ENCODE data around the gene GPATCH4.
"Not testable (repeated sequence)": the region's sequence is repeated elsewhere in the genome, so short reads cannot be mapped to it uniquely, and the experiment has no call there.

GPATCH4 gene

DNA sequence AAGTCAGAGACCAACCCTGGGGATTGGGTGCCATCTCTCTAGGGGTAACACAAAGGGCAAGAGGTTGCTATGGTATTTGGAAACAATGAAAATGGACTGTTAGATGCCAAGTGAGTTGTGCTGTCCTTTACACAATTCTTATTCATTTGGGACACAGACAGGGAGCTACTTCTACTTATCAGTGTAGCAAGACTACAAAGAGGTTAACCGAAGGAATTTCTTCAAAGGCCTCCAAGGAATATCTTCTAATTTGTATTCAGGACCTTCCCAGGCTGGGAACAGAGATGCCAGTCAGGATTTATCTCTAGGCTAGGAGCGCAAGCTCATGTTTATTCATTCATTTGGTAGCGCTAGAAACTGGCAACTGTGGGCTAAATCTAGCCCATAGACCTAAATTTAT, 7.1 kb downstream of the GPATCH4 start:
- DNase-seq, result no peak

DNA sequence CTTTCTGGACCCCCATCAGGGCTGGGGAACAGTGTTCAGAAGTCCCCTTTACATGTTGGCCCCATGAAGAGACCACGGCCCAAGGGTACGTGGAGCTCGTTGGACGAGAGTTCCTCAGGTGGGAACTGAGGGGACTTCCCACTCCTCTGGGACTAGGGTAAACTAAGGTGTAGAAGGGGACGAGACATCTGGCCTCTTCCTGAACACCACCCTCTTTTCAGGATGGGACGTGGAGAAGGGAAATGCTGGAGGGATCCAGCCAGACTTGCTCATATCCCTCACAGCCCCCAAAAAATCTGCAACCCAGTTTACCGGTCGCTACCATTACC, 7.7 kb downstream of the GPATCH4 start:
- no peak for DNase-seq

DNA sequence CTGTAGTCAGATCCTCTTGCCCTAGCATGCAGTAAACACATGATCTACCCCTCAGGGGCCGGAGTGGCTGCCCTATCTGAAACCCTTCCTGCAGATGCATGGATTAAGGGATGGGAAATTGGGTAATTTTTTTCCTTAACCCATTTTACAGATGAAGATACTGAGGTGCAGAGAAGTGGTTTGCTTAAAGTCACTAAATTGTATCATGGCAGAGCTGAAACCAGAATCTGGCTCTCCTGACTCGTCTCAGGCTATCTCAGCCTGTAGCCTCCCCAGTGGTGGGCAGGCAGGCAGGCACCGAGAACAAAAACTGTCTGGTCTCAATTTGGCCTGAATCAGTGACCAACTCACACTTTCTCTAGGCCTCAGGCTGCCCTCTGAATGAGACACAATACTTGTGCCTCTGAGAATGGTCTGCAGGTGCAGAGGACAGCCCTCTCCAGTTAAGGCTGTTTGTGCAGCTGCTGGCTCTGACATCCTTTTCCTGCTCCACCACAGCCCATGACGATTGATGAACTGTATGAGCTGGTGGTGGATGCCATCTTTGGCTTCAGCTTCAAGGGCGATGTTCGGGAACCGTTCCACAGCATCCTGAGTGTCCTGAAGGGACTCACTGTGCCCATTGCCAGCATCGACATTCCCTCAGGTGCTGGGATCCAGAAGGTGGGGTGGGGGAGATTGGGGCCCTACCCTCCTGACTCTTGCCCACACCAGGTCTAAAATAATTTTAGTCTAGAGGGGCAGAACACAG, 8.2 kb downstream of the GPATCH4 start:
- no peak for DNase-seq

DNA sequence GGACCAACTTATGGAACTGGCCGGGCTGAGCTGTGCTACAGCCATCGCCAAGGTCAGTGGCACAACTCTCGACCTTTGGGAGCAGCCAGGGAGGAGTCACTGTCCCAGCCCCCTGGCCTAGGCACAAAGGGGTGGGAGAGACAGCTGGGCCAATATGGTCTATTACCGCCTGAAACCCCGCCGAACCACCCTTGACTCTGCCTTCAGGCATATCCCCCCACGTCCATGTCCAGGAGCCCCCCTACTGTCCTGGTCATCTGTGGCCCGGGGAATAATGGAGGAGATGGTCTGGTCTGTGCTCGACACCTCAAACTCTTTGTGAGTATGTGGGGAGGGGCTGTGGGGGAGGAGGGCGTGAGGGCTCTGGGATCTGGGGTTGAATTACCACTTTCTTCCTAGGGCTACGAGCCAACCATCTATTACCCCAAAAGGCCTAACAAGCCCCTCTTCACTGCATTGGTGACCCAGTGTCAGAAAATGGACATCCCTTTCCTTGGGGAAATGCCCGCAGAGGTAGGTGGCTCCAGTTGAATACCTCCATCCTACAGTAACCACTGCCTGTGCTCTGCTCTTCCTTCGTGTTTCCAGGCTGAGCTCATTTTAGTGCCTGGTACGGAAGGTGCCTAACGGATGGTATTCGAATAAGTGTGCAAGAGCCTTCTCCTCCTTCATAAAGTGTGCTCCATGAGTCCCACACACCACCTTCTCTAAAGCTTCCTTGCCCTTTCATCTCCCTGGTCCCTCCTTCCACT, 8.9 kb downstream of the GPATCH4 start:
- DNase-seq, result no peak

DNA sequence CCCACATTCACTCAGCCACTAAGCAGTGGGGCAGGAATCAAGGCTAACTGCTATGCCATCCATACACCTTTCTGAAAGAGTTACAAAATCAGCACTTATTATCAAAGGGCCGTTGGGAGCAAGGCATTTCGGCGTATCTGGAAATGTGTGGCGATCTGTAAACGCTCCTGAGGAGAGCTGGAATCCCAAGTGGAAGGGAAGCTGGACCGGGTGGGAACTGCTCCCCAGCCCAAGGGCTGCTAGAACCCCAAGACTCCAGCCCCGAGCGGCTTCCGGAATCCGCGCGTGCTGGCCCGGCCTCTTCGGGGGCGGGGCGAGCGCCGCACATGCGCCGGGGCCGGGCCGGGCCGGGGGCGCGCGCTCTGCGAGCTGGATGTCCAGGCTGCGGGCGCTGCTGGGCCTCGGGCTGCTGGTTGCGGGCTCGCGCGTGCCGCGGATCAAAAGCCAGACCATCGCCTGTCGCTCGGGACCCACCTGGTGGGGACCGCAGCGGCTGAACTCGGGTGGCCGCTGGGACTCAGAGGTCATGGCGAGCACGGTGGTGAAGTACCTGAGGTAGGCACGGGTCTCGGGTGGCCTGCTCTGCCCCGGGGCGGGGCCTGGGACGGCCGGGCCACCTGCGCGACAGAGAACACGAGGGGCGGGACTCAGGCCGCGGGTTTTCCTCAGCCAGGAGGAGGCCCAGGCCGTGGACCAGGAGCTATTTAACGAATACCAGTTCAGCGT, 9.7 kb downstream of the GPATCH4 start, which contains the start of gene NAXE:
Gene NAXE (plus strand): TSS at position 345 of the 726 bp plus-strand sequence. CDS start 29 bp downstream, at position 374.
- DNase-seq, result peak; percentile 74

DNA sequence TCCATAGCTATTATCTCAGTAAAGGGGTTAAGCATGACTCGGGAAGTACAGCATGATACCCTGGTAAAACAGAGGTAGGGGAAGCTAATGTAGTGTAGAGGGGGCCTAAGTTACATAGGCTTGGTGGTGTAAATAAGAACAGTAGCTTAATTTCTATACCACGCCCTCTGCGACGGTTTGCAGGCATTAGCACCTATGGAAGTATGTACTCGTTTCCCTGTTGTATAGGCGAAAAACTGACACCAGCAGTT, 10.2 kb downstream of the GPATCH4 start:
- no peak for DNase-seq

DNA sequence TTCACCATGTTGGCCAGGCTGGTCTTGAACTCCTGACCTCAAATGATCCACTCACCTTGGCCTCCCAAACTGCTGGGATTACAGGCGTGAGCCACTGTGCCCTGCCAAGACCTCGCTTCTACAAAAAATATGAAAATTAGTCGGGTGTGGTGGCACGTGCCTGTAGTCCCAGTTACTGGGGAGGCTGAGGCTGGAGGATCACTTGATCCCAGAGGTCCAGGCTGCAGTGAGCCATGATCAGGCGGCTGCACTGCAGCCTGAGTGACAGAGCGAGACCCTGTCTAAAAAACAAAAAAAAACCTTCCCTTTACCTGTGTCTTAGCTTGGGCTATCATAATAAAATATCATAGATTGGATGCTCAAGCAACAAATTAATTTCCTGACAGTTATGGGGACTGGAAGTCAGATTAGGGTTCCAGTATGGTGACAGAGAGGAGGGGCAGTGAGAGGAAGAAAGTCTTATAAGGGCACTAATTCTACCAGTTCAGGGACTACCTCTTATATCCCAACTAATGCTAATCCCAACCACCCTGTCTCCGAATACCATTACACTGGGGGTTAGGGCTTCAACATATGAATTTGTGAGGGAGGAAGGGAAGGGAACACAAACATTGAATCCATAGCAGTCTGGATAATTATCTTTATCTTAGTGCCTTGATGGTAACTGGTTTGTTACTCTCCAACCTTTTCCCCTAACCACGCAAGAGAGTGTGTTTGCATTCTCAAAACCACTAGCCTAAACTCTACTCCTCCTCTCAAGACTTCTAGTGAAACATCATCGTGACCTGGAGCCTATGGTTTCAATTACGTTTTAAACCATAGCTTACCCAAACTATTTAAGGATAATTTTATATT, 10.7 kb downstream of the GPATCH4 start:
- no peak for DNase-seq

DNA sequence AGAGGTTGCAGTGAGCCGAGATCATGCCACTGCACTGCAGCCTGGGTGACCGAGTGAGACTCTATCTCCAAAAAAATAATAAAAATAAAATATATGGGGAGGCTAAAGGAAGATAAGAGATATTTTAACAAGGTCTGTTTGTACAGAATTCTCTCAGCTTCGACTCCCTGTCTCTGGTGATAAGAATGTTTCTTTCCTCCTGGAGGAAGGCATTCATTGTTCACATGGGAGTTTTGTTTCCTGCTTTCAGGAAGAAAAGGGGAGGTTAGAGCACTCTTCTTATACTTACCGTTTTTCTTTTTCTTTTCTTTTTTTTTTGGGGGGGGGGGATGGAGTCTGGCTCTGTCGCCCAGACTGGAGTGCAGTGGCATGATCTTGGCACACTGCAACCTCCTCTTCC, 11.7 kb downstream of the GPATCH4 start:
- DNase-seq, result no peak

DNA sequence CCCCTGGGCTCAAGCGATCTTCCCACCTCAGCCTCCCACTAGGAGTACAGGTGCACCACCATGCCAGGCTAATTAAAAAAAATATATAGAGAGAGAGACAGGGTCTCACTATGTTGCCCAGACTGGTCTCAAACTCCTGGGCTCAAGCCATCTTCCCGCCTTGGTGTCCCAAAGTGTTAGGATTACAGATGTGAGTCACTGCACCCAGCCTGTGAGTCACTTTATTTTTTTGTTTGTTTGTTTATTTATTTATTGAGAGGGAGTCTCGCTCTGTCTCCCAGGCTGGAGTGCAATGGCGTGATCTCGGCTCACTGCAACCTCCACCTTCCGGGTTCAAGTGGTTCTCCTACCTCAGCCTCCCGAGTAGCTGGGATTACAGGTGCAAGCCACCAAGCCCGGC, 13.4 kb downstream of the GPATCH4 start:
- DNase-seq, result not testable (repeated sequence)

DNA sequence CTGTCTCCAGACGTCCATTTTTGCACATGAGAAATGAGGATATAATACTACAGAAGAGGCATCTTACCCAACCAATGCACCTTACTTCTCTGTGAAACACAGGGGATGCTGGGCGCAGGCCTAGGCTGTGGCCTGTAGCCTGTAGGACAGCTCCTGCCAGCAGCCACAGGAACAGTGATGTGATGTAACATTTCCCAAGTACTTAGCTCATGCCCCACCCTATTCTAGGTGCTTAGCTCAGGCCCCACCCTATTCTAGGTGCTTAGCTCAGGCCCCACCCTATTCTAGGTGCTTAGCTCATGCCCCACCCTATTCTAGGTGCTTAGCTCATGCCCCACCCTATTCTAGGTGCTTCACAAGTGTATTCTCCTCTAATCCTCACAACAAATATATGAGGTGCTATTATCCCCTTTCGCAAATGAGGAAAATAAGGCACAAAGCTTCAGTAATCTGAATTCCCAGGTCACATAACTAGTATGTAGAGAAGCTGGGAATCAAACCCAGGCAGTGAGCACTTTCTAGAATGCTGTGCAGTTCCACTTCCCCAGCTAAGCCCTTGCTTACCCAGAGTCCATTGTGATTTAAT, 14.3 kb downstream of the GPATCH4 start:
- no peak for DNase-seq

DNA sequence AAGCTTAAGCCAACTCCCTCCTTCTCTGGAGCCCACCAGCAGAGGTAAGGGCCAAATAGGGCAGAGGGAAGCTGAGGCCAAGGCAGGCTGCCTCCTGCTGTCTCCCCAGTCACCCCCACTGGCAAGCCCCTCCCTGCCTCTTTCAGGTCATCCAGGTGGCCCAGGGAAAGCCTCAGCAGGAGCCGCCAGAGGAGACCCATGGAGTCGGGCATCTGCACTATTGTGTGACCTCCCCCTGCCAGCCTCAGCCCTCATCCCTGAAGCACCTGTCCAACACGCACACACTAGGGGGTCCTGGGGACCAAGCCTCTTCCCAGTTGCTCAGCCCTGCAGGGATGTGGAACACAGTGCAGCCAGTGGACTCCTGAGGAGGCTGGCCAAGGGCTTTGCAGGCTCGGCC, 15.0 kb downstream of the GPATCH4 start:
- no peak for DNase-seq

DNA sequence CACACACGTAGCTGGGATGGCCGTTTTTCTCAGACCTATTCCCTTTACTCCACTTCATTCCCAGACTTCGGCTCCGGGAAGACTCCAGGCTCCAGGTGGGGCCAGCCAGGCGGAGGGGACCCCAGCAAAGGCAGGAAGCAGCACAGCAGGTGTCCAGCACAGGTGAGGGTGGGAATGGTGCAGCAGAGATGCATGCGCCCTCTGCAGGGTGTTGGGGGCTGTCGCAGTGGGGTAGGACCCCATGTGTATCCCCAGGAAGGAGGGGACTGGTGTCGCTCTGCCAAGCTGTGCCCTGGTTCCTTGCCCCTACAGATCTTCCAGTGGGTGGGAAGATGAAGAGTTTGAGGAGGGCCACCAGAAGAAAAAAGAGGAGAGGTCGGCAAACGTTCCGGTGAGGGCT, 16.5 kb downstream of the GPATCH4 start:
- DNase-seq, result no peak

DNA sequence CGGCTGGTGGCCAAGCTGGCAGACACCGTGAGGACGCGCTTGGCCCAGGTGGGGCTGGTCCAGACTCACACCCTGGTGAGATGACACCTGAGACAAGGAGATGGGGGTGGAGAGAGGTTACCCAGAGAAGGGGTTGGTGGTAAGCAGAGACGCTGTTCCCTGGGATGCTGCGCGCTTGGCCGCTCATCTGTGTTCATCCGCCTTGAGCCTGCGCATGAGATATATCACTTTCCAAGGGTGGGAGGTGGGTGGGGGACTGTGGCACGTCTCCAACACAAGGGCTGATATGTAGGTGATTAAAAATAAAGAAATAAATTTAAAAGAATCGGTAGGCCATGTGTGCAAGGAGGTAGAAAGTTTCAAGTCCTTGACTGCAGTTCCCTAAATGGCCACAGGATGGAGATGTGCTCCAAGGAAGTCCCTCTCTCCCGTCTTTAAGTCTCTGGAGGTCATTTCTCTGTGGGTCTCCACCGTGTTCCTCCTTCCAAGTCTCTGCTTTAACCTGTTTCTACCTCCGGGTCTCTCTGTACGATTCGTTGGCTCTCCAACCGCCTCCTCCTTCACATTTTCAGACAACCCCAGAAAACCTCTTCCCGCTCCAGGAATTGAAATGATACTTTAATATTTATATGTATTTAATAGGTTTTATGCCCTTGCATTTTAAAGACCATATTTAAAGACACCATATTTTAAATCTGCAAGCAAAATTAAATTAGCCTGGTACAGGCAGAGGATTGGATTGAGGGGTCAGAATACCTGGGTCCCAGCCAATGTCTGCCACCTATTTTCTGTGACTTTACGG, 17.3 kb downstream of the GPATCH4 start:
- peak; percentile 65 for DNase-seq

DNA sequence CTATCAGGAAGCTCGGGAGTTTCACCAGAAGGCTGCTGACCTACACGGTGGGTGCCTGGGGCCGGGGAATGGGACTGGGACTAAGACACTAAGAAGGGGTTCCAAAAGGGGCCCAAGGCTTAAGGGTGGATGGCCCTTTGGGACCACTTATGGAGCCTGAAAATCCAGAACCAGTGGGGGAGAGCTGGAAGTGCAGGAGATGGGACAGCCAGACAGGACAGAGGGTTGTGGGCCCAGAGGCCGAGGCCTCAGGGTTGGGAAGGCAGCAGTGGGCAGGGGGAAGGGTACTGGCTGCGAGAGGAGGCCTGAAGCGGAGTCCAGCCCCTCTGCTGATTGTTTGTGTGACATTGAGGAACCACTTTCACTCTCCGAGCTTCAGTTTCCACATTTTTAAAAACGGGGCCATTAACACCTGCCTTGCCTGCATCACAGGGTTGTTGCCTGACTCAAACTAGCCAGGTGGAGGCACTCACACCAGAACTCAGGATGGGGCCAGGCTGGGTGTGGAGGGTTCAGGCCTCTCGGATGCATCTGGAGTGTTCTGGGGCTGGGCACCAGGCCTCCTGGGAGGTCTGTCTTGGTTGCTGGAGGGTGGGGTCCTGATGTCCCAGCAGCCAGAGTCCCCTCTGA, 18.8 kb downstream of the GPATCH4 start:
- no peak for DNase-seq

DNA sequence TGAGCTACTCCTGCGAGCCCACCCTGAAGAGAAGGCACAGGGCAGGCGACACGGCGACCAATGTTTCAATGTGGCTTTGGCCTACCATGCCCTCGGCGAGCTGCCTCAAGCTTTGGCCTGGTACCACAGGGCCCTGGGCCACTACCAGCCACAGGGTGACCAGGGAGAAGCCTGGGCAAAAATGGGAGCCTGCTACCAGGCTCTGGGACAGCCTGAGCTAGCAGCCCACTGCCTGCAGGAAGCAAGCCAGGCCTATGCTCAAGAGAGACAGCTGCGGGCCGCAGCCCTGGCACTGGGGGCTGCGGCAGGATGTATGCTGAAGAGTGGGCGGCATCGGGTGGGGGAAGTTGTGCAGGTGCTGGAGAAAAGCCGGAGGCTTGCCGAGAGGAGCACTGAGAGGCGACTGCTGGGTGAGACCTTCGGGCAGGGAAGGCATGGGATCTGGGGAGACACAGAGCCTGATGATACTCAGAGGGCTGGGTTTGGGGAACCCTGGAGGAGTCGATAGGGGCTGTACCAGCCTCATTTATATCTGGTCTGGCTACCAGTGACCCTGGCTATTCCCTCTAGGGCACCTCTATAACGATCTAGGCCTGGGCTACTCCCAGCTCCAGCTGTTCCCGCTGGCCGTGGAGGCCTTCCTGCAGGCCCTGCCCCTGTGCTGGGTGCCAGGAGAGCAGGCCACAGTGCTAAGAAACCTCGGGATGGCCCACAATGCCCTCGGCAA, 19.5 kb downstream of the GPATCH4 start:
- no peak for DNase-seq

DNA sequence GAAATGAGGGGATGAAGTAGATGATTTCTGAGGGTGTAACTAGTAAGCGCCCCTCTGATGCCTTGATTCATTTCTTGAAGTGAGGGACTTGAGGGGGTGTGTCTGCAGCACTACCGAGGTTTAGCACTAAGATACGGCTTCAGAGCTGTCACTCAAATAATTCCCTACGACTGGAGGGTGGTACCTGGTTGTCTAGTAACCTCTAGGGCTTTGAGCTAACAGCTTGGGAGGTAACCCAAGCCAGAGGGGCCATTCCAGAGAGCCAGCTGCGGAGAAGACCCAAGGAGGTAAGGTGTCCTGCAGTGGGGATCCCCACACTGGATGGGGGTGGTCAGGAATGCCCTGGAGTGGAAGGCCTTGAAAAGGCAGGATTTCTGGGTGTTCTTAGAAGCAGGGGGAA, 21.8 kb downstream of the GPATCH4 start, which contains the start of gene TTC24:
Gene TTC24 (plus strand): TSS at position 252 of the 400 bp plus-strand sequence. CDS start 1,642 bp downstream, outside the sequence.
- no peak for DNase-seq

DNA sequence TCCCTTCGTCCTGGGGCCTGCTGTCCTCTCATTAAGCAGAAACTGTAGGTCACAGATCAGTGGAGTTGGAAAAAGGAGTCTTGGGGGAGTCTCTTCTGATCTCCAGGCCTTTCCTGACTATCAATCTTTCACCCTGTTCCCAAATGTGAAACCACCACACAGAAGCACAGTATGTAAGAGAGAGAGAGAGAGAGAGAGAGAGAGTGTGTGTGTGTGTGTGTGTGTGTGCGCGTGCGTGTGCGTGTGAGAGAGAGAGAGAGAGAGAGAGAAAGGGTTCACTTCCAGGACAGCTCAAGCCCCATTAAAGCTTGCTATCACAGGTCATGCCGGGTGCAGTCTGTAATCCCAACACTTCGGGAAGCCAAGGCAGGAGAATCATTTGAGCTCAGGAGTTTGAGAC, 23.2 kb downstream of the GPATCH4 start:
- no peak for DNase-seq

DNA sequence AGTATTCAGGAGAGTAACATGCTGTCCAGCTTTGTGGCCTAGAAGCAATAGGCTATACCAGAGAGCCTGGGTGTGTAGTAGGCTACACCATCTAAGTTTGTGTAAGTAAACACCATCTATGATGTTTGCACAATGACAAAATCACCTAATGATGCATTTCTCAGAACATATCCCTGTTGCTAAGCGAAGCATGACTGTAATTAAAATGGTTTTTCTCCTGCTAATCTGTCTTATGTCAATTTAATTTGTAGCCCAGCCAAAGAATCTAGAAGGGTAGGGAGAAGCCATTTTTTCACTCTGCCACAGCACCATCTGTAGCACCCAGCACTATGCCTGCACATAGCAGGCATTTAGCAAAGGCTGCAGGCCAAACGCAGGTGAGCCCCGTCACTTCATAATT, 23.7 kb downstream of the GPATCH4 start:
- DNase-seq, result no peak

DNA sequence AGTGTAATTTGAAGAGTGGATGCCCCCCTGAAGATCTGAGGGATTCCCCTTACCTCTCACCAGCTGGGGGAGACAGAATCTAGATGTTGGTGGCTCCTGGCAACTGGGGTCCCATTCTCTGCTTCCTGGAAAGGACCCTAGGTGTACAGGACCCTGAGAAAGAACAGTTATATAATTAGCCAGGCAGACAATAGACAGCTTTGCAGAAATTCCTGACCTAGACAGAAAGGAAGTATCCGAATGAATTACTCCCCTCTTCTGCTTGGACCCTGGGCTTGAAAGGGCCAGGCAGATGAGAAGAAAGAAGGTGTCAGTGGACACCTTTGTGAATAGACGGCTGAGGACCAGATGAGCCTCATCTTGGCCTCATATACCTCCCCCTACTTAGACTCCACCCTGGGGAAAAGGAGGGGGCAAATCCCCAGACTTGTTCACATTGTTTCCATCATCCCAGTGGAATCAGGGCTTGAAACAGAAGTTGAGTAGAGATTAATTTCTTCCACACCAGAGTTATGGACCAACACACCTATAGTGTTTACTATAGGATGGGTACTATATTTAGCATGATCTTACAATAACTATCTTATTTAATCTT, 27.1 kb downstream of the GPATCH4 start:
- no peak for DNase-seq

DNA sequence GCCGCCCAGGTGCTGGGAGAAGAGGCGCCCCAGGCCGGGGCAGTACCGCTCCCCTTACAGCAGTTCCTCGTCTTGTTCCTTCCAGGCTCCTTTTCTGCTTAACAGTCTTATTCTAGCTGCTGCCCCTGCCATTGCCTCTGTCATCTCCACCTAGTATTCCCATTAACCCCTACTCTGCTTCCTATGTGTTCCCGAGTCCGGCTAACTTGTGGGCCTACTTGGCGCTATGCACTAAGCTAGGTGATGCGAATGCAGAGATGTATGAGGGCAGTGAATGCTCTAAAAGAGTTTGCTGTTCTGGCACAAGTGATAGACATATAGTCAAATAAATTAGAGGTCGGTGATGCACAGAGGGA, 28.6 kb downstream of the GPATCH4 start:
- no peak for DNase-seq

Measured in stimulated activated CD4-positive, alpha-beta T cell treated with anti-CD3 and anti-CD28 coated beads, Interleukin-4, amount 100 ng/mL, for 1 hour (primary cell).